HG03175 (cell line): ENCODE measurements around the gene FAM50B.

Source experiments
- ATAC-seq: cut with Tn5 transposase; IDR thresholded peaks from one replicate; pipeline ENCODE4 v1.9.1; 2021; ENCODE audit warnings: mild to moderate bottlenecking, moderate library complexity; ENCODE audit not compliant: unreplicated experiment

The FAM50B gene

DNA sequence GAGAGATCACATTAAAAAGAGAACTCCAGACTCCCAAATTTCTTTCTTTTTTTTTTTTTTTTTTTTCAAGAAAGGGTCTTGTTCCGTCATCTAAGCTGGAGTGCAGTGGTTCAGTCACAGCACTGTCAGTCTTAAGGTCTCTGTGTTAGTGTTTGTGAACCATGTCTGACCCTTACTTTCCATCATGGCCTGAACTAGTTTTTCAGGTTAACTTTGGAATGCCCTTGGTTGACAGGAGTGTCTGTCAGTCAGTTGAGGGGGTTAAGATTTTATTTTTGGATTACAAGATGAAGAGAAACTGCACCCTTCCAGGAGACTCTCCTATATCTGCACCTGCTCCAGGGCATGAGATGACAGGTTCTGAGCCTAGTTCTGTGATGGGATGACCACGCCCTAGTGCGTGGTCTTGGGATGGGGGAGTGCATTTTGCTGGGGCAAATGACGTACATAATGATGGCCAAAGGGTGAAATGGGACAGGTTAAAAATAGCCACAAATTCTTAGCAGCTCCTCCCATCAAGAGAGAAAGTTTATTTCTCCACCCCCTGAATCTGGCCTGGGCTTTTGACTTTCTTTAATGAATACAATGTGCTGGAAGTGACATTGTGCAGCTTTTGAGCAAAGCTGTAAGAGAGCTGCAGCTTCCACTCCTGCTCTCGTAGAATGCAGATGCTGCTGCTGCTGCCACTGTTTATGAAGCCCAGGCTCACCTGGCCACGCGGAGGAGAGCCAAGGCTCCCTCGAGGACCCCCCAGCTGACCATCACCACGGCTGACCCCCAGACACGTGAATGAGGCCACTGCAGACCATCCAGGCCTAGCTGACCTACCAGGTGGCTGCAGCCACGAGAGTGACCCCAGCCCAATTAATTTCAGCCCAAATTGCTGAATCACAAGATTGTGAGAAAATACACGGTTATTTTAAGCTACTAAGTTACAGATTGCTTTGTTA, 29.7 kb upstream of the FAM50B start:
- no peak for ATAC-seq

DNA sequence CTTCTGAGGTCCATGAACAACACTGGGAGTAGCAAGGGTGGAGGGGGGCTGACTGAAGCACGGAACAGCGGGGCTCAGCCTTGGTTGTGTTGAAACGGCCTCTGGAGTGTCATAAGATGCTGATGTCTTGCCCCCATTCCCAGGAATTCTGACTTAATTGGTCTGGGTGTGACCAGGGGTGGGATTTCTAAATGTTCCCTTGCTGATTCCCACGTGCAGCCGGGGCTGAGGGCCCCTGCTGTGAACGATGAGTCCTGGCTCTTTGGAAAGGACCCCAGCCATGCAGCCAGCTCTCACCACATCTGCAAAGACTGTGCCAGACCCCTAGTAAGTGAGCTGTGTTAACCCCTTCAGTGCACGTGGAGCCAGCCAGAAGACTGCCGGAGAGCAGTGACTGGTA, 28.6 kb upstream of the FAM50B start:
- ATAC-seq, result no peak

DNA sequence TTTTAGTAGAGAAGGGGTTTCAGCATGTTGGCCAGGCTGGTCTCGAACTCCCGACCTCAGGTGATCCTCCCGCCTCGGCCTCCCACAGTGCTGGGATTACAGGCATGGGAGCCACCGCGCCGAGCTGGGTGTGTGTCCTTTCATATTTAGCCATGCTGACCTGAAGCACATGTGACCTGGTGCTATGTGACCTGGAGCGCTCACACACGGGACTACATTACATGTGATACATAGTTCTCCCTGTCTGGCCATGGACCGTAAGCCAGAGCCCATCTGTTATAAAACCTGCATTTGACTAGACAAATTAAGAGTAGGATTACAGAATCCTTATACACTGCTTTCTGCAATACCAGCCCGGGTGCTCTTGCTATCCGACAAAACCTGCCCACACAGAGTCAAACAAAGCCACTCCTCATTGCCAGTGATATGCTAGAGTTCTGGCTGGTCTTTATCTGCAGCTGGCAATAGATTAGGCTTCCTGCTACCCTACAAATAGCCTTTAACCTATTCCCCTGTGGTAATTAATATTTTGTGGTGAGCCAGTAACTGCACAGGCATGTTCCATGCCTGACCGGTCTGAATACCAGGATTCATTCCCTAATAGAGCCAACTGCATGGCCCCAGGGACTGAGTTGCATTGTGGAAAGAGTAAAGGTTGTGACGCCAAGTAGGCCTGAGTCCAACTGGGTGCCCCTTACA, 26.3 kb upstream of the FAM50B start:
- no peak for ATAC-seq

DNA sequence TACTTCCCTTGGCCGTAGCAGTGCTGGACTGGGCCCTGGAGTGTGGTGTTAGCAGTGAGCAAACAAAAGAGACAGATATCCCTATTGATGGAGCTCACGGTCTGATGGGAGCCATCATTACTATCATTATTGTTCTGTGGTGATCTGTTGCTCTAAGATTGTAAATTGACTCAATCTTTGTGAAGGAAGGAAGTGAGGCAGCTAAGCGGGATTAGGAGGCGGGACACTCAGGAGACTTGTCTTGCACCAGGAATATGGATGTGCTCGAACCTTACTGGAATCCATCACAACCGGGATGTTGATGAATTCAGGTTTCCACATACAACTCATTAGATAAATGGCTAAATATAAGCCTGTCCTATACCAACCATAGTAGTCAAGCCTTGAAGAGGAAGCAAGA, 25.5 kb upstream of the FAM50B start:
- ATAC-seq, result no peak

DNA sequence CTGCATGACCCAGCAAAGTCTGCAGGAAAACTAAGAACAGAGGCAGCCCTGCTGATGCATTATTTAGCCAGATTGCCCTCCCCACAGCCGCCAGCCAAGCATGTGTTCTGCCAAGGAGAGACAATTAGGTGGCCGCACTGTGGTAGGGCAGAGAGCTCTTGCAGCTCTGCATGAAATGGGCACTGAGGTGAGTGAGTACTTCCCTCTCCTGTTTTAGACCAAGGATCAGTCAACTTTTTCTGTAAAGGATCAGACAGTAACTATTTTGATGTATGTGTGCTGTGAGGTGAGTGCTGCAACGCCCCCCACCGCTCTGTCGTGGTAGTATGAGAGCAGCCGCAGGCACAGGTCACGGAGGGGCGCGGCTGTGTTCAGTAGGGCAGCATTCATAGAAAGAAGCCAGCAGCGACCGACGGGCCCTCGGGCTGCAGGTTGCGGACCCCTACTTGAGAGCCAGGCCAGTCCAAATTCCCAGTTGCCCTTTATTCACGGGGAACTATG, 23.8 kb upstream of the FAM50B start:
- ATAC-seq, result no peak

DNA sequence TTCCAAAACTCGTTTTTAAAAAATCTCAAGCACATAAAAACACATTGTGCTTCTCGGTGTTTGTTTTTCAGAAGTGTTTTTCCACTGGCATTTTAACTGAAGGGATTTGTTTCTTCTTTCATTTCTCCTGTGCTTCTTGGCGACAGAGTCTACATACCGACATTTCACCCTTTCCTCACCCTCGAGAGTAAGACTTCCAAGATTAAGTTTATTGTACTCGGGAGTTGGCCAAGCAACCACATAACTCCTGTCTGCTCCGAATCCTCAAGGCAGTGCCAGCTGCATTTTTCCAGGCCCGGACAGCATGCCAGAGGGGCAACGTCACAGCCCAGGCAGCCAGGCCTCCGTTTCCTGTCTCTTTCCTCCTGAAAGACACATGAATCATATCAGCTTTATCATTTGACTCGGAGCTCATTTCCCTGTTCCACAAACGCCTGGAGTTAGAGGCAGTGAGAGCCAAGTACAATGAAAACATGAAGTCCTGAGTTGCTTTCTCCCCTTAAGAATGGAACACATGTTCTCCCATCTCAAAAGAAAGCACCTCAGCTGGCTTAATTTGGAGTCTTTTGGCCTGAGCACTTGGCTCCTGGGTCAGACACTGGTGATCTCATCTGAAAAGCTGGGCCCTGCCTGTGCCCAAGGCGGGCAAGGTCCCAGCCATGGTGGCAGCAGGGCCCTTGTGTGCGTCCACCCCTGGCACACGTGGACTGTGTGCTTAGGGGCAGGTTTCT, 23.2 kb upstream of the FAM50B start:
- ATAC-seq, result no peak

DNA sequence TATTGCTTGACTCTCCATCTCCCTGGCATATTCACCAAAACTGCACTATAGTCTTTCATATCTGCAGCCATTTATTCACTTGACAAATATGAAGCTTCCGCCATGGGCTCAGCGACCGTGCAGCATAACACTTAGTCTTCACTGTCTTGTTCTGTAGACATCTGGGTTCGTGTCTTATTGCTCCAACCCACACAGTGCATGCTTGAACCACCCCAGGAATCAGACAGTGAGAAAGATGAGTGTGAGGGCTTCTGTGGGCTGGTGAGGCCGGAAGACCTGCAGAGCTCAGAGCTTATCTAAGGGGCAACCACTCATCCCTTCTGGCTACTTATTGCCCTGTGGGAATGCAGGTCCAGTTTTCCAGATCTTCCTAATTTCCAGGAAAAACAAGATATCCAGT, 19.9 kb upstream of the FAM50B start:
- ATAC-seq, result no peak

DNA sequence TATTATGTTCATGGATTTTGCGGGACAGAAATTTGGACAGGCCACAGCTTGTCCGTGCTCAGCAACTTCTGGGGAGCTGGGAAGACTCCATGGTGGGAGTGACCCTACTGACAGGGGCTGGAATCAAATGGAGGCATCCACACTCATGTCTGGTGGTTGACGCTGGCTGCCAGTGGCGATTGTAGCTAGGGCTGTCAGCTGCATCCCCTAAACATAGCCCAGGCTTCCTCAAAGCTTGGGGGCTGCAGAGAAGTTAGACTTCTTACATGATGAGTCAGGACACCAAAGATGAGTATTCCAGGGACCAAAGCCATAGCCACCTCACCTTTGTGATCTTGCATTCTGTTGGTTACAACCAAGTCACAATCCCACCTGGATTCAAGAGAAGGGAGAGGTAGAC, 18.4 kb upstream of the FAM50B start:
- no peak for ATAC-seq

DNA sequence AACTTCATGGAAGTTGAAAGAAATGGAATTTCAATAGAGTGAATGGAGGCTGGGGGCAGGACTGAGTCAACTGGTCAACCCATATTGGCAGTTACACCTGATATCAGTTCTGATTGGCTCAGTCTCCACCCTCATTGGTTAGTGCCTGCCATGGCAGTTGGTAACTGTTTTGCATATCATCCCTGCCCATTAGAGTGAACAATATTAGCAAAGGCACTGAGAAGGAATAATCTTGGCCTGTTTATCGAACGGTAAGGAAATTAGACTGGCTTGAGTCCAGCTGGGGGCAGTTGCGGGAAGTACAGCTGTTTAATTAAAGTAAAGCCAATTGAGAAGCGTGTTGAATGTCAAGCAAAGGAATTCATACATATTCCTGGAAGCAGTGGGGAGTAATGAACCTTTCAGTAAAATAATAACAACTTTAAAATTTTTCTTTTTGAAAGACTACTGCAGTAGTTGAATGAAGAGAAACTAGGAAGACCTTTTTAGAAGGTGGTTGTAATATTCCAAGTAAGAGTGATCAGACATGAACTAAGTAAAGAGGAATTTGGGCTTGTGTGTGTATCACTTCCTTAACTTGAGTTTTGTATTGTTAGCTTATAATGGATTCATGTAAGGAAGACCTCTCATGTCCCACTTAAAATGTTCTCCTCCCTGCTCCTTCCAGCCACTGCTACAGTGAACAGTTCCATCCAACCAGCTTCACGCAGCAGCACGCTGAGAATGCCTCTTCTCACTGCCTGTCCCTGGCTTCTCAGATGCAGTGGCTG, 17.2 kb upstream of the FAM50B start:
- ATAC-seq, result no peak

DNA sequence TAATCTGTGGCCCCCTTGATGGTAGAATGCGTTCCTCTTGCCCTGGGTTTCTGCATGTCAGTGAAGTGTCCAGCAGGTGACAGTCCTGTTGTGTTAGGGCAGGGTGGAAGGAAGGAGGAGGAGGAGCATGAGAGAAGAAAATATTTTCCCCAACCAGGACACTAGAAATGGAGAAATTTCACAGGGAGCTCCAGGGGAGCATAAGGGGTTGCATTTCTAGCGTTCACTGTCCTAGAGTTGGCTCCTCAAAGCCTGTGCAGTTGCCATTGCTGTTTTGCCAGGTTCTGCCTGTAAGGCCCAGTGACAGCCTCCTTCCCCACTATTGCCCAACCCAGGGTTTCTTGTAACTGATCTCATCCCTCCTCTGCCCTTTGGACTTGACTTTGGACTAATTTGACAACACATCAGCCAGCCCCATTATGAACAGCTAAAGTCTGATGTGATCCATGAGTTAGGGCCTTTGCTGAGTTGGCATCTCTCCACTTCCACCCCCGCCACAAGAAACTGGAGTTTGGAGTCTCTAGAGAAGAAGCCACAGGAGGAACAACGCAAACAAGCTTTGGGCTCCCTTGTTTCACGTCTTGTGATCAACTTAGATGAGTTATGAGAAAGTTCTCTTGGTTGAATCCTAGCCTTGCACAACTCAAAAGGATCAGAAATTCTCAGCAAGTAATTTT, 14.0 kb upstream of the FAM50B start:
- no peak for ATAC-seq

DNA sequence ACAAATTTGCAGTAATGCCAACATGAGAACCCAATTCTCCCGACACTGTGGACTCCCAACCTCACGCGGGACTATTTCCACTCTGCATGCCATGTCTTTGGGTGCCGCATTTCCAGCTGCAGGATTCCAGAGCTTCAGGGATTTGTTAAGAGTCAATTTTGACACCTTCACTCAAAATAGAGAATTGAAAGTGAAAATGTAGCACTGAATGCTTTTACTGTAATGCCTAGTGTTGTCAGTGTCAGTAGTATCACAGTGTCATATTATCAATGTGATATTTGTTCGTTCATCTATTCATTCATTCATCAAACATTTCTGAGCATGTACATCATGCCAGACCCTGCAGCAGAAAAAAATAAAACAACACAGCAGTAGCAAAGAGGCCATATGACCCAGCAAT, 13.4 kb upstream of the FAM50B start:
- ATAC-seq, result no peak

DNA sequence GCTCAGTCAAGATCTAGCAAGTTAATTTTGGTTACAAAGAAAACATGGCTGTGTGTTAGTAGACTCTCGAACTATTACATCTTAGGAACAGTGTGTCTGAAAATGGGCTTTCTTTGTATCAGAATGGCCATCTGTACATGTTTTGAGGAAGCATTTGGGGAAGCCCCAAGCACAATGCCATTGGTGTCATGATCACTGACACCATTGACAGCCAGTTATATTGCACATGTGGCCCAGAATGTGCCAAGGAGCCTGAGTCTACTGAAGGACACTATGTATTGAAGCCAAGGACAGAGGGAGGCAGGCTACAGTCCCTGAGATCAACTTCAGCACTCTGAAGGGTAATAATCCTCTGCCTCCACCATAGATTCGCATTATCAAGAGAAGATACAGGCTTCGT, 12.6 kb upstream of the FAM50B start:
- no peak for ATAC-seq

DNA sequence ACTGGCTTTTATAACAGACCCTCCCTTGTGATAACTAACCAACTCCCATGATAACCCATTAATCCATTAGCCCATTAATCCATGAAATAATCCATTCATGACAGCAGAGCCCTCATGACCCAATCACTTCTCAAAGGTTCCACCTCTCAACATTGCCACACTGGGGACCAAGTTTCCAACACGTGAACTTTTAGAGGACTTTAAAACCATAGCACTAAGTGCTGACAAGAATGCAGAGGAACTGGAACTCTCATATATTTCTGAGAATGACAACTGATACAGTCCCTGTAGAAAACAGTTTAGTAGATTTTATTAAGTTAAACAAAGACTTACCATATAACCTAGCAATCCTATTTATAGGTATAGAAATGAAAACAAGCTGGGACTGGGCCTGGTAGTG, 11.4 kb upstream of the FAM50B start:
- ATAC-seq, result no peak

DNA sequence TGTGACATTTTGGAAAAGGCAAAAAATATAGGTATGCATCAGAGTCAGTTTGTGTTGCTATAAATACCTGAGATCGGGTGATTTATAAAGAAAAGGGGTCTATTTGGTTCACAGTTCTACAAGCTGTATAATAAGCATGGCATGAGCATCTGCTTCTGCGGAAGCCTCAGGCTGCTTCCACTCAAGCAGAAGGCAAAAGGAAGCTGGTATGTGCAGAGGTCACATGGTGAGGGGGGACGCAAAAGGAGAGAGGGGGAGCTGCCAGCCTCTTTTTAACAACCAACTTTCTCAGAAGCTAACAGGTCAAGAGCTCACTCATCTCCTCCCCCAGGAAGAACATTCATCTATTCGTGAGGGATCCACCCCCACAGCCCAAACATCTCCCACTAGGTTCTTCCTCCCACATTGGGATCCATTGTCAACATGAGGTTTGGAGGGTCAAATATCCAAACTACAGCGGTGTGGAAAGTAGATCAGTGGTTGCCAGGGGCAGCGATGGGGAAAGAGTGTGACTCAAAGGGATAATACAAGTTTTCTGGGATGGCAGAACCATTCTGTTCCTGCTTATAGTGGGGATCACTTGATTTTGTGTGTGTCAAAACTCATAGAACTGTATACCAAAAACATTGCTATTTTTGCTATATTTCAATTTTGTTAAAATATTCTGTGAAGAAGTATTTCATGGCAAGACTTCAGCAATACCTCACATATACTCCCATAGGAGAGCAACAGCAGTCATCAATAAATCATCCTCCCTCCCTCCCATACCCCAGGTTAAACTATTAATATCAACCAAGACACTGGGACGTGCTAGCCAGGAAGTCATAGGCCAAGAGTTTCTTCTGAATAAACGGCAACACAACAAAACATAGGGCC, 9.9 kb upstream of the FAM50B start:
- no peak for ATAC-seq

DNA sequence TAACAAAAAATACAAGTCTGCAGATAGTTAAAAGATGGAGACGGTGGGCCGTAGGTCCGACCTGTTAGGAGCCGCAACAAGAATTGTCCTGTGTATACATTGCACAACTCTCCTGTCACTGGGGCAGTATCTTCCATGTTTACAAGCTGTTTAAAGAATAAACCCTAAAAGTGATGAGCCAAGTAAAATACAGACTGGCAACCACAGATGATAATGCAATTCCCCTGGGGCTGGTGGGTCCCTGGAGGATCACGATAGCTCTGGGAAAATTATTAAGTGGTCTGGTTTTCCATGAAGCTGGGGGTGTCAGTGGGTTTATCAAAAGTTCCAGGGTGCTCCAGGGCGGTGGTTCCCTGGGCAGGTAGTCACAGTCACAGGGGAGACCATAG, 8.1 kb upstream of the FAM50B start:
- ATAC-seq, result no peak

DNA sequence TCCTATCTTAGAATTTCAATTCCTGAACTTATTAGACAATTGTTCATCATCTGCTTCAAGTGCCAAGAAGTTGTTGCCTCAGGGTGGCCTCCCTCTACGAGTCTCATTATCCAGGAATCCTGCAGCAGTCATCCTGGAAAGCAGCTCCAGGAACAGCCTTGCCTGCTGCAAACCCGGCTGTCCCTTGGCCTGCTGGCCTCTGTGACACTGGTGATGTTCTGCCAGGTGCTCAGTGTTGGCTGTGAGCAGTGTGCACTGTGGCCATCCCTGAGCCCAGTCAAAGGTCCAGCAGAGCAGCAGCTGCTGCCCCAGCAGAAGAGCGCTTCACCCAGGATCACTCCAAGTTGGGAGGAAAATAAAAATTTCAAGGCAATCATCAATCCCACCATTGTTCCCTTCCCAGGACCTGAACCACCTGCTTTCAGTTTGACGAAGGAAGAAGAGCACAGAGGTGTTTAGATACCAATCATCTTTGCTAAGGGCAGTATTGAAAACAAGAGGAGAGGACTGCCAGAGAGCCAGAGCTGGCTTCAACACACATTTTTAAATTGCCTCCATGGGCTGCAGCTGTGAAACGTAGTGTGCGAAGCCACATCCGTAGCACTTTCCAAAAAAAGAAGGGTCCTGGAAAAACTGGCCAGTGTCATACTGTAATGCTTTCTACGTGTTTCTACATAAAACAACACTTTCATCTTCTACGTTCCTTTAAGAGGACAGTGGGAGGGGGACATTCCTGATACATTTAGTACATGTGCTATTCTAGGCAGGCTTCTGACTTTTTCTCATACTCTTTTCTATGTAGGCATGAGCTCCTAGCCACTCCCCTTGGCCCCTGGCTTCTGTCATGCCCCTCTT, 7.2 kb upstream of the FAM50B start:
- ATAC-seq, result no peak

DNA sequence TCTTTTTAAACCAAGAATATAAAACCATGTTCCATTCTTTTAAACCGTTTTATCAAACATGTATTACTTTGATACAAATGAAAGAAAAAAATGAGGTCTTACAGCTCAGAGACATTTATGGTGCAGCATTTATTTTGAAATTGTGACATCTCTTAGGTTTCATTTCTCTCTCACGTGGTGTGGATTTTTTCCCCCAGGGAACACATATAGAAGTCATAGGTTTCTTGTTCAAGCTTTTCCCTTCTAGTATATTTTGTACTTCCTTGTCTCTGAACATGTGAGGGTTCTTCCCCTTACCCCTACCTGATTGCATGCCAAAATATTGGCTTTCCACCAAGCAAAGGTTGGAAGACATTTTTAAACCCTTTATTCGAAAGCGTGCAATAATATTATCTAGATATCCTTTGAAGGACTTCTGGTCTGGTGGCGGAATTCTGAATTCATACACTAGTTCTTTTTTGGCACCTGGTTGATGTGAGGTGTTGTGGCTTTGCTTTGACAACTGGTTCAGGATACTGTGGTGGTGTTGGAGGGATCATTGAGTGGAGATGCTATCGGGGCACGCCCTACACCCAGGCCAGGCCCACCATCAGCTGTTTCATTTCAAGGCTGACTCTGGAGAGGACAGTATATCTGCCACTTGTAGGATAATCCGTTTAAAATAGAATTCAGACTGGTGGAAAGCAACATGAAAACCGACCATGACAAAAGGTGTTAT, 5.6 kb upstream of the FAM50B start:
- no peak for ATAC-seq

DNA sequence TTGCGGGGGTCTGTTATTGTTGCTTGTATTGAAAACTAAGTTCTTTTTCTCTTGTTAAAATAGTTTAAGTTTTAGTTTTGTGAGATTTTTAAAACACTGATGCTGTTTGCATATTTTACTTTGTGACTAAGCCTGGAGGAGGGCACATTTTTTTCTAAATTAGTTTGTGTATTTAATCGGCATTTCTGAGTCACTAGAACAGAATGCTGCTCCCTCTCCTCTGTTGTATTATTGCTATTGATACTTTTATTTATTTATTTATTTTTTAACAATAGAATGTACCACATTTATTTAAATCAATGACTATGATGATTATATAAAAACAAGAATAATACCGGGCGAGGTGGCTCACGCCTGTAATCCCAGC, 5.1 kb upstream of the FAM50B start:
- no peak for ATAC-seq
